Measurements from ENCODE around the gene ZNF217.

The ZNF217 gene

DNA sequence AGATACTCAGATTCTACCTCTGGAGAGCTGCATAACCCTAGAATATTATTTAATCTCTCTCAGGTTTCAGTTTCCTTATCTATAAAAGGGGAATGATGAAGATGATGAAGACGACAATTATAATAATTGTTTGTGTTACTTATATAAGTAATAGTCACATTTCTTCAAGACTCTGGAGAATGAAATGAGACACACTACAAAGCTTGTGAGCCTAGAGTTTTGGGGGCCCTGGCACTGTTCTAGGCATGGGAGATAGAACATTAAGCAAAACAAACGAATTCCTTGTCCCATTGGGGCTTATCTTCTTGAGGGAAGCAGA, 5.4 kb upstream of the ZNF217 start:
- peaks cover 23% of the 10 kb centered on the region for H3K4me1 ChIP-seq (ENCODE audit: control insufficient read depth, low read length)

DNA sequence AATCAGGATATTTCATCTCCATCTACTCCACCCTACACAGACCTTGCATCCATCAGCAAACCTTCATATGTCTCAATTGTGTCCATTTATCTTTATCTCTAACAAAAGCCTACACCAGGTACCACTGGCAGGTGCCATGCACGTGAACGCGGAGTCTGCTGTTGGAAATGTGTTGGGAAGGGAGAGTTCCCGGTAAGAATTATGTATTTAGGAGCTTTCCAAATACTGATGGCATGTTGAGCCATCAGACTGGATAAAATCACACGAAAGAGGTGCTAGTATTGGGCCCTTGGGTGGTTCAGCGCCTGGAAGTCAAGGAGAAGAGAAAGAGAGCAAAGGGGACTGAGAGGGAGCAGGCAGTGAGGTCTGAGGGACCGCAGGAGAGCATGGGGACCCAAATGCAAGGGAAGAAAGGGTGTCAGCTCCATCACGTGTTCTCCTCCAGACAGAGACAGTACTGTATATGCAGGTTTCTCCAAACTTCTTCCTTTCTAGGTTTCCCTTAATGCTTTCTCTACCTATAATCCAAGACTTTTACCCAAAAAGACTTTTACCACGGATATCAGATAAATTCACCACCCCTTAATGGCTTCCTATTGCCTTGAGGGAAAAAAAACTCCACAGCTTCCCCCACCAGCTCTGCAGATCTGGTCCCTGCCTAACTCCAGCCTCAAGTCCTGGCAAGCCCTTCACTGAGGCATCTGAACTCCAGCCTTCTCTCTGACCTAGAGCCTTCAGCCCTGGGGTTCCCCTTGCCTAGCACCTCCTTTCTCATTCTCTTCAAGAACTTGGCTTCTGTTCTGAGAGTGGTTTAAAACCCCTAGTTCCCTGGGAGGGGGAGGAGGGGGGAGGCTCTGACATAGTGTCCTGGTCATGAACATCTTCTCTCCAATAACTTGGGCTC, 4.8 kb upstream of the ZNF217 start:
- Histone ChIP-seq H3K4me2 (ENCODE audit: low read length) (no peak overlapping the region), H3K27me3 (ENCODE audit: control insufficient read depth, low read length) (no peaks in the 10 kb centered on the region), H3K27ac (ENCODE audit: low read depth, low read length) (no peak overlapping the region), H3K9me3 (ENCODE audit: control insufficient read depth, insufficient read depth, low read length) (no peaks in the 10 kb centered on the region), H3K36me3 (ENCODE audit: control insufficient read depth, low read length) (no peaks in the 10 kb centered on the region), H3K4me3 (ENCODE audit: low read length) (no peak overlapping the region), H3F3A (ENCODE audit: control insufficient read depth, insufficient read depth) (peaks cover 12% of the 10 kb centered on the region), H4K20me1 (ENCODE audit: control insufficient read depth, insufficient read depth, low read depth, low read length) (no peaks in the 10 kb centered on the region), H3K4me1 (ENCODE audit: control insufficient read depth, low read length) (peaks cover 23% of the 10 kb centered on the region), H3K9me2 (replicated peaks; ENCODE audit: control insufficient read depth, low read length) (no peaks in the 10 kb centered on the region), H3K79me2 (ENCODE audit: control insufficient read depth, low read length) (peaks cover 3% of the 10 kb centered on the region)
- TF ChIP-seq CTCF (IDR thresholded peaks at IDR 0.05; ENCODE audit: low read depth, low read length, poor library complexity, severe bottlenecking) (no peak), EZH2phosphoT487 (IDR thresholded peaks at IDR 0.05; ENCODE audit: borderline replicate concordance, low read length) (no peak)

More for the DNA sequence above, 5.4 kb upstream of the ZNF217 start:
- Histone ChIP-seq H3F3A (ENCODE audit: control insufficient read depth, insufficient read depth) (peaks cover 12% of the 10 kb centered on the region), H4K20me1 (ENCODE audit: control insufficient read depth, insufficient read depth, low read depth, low read length) (no peaks in the 10 kb centered on the region), H3K79me2 (ENCODE audit: control insufficient read depth, low read length) (no peaks in the 10 kb centered on the region; the same call in 1 of the 2 replicates), H3K36me3 (ENCODE audit: control insufficient read depth, low read length) (no peaks in the 10 kb centered on the region), H3K4me2 (ENCODE audit: low read length) (no peak overlapping the region), H3K27me3 (ENCODE audit: control insufficient read depth, low read length) (no peaks in the 10 kb centered on the region), H3K9me3 (ENCODE audit: control insufficient read depth, insufficient read depth, low read length) (no peaks in the 10 kb centered on the region), H3K9me2 (replicated peaks; ENCODE audit: control insufficient read depth, low read length) (no peaks in the 10 kb centered on the region), H3K4me3 (ENCODE audit: low read length) (no peak overlapping the region), H3K27ac (ENCODE audit: low read depth, low read length) (no peak overlapping the region)
- TF ChIP-seq CTCF (IDR thresholded peaks at IDR 0.05; ENCODE audit: low read depth, low read length, poor library complexity, severe bottlenecking) (no peak), EZH2phosphoT487 (IDR thresholded peaks at IDR 0.05; ENCODE audit: borderline replicate concordance, low read length) (no peak)

- Histone ChIP-seq H3K4me2 (ENCODE audit: low read length) (no peak overlapping the region), H3K9me3 (ENCODE audit: control insufficient read depth, insufficient read depth, low read length) (no peaks in the 10 kb centered on the region), H3K79me2 (ENCODE audit: control insufficient read depth, low read length) (peaks cover 11% of the 10 kb centered on the region), H3K9me2 (replicated peaks; ENCODE audit: control insufficient read depth, low read length) (no peaks in the 10 kb centered on the region), H3K4me1 (ENCODE audit: control insufficient read depth, low read length) (peaks cover 23% of the 10 kb centered on the region), H4K20me1 (ENCODE audit: control insufficient read depth, insufficient read depth, low read depth, low read length) (no peaks in the 10 kb centered on the region), H3K4me3 (ENCODE audit: low read length) (no peak overlapping the region), H3K27me3 (ENCODE audit: control insufficient read depth, low read length) (no peaks in the 10 kb centered on the region), H3K27ac (ENCODE audit: low read depth, low read length) (no peak overlapping the region), H3K36me3 (ENCODE audit: control insufficient read depth, low read length) (peaks cover 5% of the 10 kb centered on the region), H3F3A (ENCODE audit: control insufficient read depth, insufficient read depth) (peaks cover 15% of the 10 kb centered on the region)
- TF ChIP-seq EZH2phosphoT487 (IDR thresholded peaks at IDR 0.05; ENCODE audit: borderline replicate concordance, low read length): no peak
- TF ChIP-seq CTCF (IDR thresholded peaks at IDR 0.05; ENCODE audit: low read depth, low read length, poor library complexity, severe bottlenecking): no peak
These were observed 4.0 kb upstream of the ZNF217 start for GRCh38 chr20:53597521-53598120.
